Bronchial epithelial cell (primary cell): Measurements from ENCODE around the gene TEAD3. TPM values are rescaled to one million over a fixed set of nuclear protein-coding genes. Genes with fewer than 3 reads are reported as not detected.

ENCODE experiments used
- DNase-seq: peaks from one replicate; pipeline ENCODE4 v3.0.0-alpha.2; 2010; ENCODE audit warnings: low read depth
- FAIRE-seq: peaks from 2 replicates; lab custom pipeline; 2011; peaks lifted over from hg19 to GRCh38; lab: Jason Lieb, UNC
- H3K27me3 ChIP-seq: 2 replicates; pipeline ENCODE4 v1.5.1; 2011; ENCODE audit warnings: low read length; ENCODE audit not compliant: control insufficient read depth, insufficient read depth
- H3K36me3 ChIP-seq: 2 replicates; pipeline ENCODE4 v1.5.1; 2011; ENCODE audit warnings: low read length; ENCODE audit not compliant: control insufficient read depth, insufficient read depth
- H3K4me3 ChIP-seq: 2 replicates; pipeline ENCODE4 v1.5.1; 2011; ENCODE audit warnings: mild to moderate bottlenecking, low read depth, low read length, control low read depth
- total RNA-seq: library from RNA; depleted of rRNA; stranded (reverse); fragments of >200 nt; gene quantifications from 2 replicates; pipeline ENCODE4 v1.2.1, GENCODE V29; 2014
- TF ChIP-seq, protein P1 (sequence below): IDR thresholded peaks from 2 replicates; pipeline ENCODE4 v1.5.1; 2011; ENCODE audit warnings: mild to moderate bottlenecking, moderate library complexity, low read length, control low read depth, inconsistent platforms; ENCODE audit not compliant: insufficient read depth, severe bottlenecking

TEAD3 gene
- total RNA-seq, 1 donor from 2014 or later, result 5.3 TPM

DNA sequence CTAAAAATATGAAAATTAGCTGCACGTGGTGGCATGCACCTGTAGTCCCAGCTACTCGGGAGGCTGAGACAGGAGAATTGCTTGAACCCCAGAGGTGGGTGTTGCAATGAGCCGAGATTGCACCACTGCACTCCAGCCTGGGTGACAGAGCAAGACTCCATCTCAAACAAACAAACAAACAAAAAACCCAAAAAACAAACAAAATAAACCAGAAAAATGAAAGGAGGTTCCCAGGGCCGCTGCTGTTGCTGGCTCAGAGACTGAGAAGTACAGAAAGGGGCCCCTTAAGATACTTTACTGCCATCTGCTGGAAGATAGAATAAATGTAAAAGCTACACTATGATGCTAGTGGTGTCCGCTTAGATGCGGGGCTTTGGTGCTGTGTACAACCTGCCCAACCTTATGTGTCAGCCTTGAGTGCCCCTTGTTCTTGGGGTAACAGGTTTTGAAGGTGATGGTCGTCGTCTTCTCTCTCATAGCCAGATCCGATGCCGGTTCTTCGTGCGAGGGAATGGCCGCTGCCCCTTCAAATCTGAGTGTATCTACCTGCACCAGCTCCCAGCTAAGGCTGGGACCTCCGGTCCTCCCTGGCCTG, 47.5 kb downstream of the TEAD3 start:
- peak; percentile 63 for DNase-seq
- no peaks in the 10 kb centered on the region for H3K36me3 ChIP-seq
- no peak for FAIRE-seq
- H3K27me3 ChIP-seq, result peaks cover 1% of the 10 kb centered on the region
- H3K4me3 ChIP-seq, result no peak overlapping the region
- TF ChIP-seq, protein P1, sequence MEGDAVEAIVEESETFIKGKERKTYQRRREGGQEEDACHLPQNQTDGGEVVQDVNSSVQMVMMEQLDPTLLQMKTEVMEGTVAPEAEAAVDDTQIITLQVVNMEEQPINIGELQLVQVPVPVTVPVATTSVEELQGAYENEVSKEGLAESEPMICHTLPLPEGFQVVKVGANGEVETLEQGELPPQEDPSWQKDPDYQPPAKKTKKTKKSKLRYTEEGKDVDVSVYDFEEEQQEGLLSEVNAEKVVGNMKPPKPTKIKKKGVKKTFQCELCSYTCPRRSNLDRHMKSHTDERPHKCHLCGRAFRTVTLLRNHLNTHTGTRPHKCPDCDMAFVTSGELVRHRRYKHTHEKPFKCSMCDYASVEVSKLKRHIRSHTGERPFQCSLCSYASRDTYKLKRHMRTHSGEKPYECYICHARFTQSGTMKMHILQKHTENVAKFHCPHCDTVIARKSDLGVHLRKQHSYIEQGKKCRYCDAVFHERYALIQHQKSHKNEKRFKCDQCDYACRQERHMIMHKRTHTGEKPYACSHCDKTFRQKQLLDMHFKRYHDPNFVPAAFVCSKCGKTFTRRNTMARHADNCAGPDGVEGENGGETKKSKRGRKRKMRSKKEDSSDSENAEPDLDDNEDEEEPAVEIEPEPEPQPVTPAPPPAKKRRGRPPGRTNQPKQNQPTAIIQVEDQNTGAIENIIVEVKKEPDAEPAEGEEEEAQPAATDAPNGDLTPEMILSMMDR, result peak; percentile 64

DNA sequence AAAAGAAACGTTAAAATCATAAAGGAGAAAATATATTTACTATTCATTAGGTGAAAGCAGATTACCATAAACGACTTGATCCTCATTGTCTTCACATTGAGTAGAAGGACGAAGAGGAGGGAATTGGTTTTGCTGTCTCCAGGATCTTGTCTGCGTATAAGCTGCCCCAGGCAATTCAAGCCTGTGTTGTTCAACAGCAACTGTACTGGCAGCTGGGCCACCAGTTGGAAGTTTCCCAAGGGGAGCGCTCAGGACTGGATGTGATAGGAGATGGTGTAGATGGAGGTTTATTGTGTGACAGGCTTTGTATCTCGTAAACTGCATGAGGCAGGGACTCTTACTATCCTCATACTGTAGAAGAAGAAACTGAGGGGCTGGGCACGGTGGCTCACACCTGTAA, 48.7 kb downstream of the TEAD3 start:
- no peaks in the 10 kb centered on the region for H3K36me3 ChIP-seq
- DNase-seq (no peak), FAIRE-seq (no peak)
- no peak overlapping the region for H3K4me3 ChIP-seq
- TF ChIP-seq, protein P1, result no peak
- H3K27me3 ChIP-seq, result peaks cover 1% of the 10 kb centered on the region

DNA sequence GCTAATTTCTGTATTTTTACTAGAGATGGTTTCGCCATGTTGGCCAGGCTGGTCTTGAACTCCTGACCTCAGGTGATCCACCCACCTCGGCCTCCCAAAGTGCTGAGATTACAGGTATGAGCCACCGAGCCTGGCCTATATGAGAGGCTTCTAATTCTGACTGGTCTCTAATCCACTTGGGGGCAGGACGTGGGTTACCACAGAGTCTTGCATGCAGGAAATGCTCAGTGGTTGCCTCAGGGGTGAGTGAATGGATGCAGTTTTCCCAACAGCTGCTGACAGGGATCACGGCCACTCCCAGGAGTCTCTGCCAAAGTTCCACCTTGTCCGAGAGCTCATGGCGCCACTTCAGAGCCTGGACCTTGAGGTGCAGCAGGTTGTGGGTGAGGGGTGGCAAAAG, 51.2 kb downstream of the TEAD3 start:
- no peaks in the 10 kb centered on the region for H3K27me3 ChIP-seq
- TF ChIP-seq, protein P1, result no peak
- peak; percentile 55 for DNase-seq
- no peak overlapping the region for H3K4me3 ChIP-seq
- H3K36me3 ChIP-seq, result no peaks in the 10 kb centered on the region
- FAIRE-seq, result no peak

DNA sequence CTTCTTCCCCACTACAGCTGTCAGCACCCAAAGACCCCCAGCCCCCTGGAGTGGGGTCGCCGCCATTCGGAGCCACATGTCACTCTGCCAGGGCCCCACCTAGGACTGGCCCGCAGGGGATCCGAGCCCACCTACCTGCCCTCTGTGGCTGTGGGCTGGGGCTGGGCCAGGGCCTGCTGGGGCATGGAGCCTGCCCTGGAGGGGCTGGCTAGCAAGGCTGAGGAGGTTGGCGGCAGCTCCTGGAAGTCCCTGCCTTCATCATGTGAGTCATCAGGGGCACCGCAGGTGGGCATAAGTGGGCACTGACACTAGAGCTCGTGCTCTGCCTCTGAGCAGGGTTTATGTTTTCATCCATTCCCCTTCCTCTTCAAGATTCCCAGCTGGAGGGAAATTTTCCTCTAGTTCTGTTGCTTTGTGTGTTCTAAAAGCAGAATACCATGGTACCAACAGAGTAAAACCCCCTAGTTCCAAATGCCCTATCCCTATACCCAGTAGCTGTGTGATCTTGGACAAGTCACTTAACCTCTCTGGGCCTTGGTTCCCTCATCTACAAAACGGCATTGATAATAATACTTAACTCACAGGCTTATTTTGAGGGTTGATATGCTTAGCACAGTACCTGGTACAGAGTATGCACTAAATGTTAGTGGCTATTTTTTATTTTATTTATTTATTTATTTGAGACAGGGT, 53.4 kb downstream of the TEAD3 start:
- DNase-seq (no peak), FAIRE-seq (no peak)
- Histone ChIP-seq H3K36me3 (no peaks in the 10 kb centered on the region), H3K27me3 (no peaks in the 10 kb centered on the region), H3K4me3 (no peak overlapping the region)
- TF ChIP-seq, protein P1, result no peak

DNA sequence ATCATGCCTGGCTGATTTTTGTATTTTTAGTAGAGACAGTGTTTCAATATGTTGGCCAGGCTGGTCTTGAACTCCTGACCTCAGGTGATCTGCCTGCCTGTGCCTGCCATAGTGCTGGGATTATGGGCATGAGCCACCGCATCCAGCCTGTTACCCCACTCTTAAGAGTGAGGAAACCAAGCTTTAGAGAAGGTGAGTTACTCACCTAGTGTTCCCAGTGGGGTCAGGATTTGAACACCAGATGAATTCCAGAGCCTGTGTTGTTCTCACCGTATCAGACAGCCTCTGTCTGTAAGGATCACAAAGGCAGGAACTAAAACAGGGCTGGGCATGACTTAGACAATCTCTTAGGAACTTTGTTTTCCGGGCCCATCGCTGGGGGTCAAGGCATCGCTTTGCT, 54.2 kb downstream of the TEAD3 start:
- TF ChIP-seq, protein P1, result no peak
- no peaks in the 10 kb centered on the region for H3K36me3 ChIP-seq
- DNase-seq, result no peak
- H3K4me3 ChIP-seq, result no peak overlapping the region
- H3K27me3 ChIP-seq, result no peaks in the 10 kb centered on the region
- no peak for FAIRE-seq
